GM18867 (cell line): ENCODE results near the gene SIGLEC14.

Experiments used
- ATAC-seq: cut with Tn5 transposase; IDR thresholded peaks from one replicate; pipeline ENCODE4 v1.9.1; 2021; ENCODE audit warnings: mild to moderate bottlenecking, moderate library complexity; ENCODE audit not compliant: unreplicated experiment

SIGLEC14 gene

DNA sequence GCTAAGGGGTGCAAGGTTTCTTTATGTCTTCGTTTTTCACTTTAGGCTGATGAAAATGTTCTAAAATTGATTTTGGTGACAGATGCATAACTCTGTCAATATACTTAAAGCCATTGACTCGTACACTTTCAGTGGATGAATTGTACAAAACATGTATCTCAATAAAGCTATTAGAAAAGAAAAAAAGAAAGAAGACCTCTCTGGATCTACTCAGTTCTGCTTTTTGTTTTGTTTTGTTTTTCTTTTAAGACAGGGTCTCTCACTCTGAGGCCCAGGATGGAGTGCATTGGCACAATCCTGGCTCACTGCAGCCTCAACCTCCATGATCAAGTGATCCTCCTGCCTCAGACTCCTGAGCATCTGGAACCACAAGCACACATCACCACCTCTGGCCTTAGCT is 19.9 kb downstream of the SIGLEC14 start:
- ATAC-seq, result no peak

DNA sequence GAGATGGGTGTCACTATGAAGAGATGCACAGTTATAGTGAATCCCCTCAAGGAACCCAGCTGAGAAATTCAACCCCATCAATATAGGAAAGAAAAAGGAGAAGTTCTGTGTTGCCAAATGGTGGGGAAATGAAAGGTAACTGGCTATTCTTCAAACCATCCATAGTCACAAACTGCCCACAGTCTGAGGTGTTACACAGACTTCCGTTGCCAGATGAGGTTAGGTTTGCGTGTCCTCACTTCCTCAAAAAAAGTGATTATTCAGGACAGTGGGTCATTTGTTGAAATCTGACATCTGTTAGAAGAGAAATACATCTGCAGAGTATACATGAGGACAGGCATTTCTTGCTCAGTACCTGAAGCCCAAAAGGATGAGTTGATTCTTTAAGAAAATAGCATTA is 25.4 kb downstream of the SIGLEC14 start:
- ATAC-seq, result peak; percentile 74

DNA sequence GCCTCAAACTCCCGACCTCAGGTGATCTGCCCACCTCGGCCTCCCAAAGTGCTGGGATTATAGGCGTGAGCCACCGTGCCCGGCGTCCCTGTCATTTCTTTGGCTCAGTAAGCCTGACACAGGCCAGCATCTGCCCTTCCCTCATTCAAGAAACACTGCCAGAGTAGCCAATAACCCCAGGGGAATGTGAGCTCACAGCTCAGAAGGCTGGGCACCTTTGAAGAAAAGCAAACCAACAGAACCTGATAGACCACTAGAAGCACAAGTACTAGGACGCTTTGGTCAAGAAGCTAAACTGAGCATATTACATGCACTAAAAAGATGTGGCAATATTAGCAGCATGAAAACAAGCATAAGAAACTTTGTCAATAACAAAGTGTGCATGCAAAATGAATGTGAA is 30.6 kb downstream of the SIGLEC14 start:
- no peak for ATAC-seq

DNA sequence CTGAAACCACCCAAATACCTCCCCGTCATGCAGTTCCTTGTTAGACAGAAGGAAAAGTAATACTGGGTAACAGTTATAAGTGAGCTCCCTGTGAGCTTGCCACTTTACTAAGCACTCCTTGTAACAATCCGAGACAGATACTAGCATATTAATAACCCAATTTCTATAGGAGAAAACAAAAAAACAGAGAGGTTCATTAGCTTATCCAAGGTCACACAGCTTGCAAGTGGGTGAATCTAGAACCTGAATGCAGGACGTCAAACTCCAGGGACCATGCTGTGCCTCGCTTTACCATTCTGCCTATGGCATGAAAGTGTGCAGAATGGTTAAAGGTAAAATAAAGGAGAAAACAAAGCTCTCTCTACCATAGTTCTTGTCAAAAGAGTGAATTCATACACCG is 31.8 kb downstream of the SIGLEC14 start:
- ATAC-seq, result no peak

DNA sequence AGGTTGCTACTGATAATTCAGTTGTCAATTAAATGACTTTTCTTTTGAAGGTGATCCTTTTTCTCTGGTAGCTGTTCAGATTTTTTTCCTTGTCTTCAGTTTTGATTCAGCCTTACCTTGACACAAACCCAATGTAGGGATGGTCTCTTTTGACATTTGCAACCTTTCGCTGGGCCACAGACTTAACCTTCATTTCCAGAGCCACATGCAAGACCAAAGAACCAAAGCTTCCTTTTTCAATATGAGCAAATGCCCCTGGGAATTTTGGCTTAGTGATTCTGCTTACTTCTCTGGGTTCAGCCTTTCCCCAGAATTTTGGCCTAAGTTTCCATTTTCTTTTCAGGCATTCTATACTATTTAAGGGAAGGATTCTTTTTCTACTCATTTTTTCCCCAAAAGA is 36.0 kb downstream of the SIGLEC14 start:
- ATAC-seq, result no peak

DNA sequence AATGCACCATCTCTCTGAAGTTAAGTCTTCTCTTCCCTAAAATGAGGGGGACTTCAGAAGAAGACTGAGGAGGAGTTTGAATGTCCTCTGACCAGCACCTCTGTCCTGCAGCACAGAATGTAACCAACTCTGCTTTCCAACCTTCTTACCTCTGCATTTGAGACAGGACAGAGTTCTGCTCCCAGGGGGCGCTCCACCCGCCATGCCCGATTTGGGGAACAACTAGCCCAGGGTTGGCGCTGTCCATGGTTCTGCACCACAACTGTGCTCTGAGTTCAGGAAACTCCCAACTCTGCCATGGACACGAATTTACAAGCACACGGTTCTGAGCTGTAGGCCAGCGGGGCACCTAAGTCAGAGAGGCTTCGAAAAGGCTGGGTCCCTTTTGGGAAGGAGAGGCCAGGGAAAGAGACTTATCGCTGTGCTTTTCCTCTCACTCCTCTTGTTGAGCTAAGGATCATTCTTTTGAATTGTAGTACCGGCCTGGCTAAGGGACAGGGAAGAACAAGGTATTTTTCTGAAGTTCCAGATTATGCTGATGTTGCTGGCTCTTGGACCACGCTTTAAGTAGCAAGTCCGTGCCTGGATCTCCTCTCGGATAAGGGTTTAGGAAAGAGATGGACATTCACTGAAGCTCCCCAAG is 38.6 kb downstream of the SIGLEC14 start:
- no peak for ATAC-seq

DNA sequence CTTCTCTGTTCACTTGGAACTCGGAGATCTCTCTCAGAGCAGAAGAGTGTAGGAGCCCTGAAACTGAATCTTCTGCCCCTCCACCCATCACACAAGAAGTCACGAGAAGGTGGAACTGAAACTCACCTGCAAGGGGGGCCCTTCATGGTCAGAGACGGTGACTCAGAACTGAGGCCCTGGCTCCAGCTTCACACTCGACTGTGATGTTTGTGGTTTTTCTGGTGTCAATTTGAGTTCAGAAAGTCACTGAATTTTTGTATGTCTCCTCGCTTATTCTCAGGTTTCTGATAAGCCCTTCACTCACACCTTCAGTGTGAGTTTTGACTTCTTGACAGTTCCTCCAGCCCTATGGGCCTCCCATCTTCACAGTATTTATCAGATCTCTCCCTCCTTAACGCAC is 39.5 kb downstream of the SIGLEC14 start:
- peak; percentile 93 for ATAC-seq

DNA sequence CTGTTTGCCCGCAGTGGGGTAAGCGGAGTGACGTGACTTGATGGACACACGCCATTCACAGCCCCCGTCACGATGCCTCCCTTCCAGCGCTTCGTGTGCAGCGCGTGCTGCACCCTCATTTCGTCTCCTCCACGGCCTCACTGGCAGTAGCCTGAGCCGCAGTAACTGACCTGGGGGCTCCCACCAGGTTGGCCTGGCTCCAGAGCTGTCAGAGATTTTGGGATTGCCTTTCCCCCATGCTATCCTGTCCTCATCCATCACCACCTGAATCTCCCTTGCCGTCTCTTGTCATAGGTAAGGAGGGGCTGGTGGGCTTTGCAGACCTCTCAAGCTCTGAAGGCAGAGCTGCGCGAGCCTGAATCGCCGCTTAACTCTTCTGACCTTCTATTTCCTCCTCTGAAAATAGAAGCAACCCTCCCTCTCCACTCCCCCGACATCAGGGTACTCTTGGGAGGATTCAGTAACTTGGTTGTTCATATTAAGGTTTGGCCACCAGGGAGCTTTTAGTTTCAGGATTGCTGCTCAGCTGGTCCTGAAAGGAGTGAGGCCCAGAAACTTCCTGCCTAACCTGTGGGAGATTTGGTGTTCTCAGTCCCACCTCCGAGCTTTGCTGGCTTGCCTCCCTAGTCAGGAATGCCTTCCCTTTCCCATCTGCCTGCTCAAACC is 44.3 kb downstream of the SIGLEC14 start:
- ATAC-seq, result no peak

DNA sequence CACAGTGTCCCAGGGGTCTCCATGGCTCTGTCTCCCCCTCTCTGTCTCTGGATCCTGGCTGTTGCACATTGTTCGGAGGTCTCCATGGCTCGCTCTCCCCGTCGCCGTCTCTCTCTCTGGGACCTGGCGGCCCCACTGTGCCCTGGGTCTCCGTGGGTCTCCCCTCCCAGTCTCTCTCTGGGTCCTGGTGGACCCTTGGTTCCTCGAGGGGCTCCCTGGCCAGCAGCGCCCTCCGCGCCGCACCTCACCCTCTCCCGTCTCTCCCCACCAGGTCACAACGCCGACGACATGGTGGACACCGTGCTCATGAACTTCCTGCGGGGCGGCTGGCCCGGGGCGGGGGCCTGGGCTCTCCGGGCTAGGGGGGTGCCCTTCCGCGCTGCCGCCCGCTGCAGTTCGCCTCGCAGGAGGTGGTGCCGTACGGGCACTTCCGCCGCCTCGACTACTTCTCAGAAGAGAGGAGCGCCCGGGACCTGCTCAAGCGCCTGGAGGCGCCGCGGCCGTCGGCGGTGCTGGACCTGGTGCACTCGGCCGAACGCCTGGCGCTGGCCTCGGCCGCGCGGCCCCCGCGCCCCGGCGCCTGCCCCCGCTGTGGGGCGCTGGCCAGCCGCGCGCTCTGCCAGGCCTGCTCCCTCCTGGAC is 45.6 kb downstream of the SIGLEC14 start:
- ATAC-seq, result no peak

DNA sequence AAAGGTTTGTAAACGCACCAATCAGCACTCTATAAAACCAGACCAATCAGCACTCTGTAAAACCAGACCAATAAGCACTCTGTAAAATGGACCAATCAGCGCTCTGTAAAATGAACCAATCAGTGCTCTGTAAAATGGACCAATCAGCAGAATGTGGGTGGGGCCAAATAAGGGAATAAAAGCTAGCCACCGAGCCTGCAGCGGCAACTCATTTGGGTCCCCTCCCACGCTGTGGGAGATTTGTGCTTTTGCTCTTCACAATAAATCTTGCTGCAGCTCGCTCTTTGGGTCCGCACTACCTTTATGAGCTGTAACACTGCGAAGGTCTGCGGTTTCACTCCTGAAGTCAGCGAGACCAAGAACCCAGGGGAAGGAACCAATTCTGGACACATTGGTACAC is 47.5 kb downstream of the SIGLEC14 start:
- ATAC-seq, result no peak

DNA sequence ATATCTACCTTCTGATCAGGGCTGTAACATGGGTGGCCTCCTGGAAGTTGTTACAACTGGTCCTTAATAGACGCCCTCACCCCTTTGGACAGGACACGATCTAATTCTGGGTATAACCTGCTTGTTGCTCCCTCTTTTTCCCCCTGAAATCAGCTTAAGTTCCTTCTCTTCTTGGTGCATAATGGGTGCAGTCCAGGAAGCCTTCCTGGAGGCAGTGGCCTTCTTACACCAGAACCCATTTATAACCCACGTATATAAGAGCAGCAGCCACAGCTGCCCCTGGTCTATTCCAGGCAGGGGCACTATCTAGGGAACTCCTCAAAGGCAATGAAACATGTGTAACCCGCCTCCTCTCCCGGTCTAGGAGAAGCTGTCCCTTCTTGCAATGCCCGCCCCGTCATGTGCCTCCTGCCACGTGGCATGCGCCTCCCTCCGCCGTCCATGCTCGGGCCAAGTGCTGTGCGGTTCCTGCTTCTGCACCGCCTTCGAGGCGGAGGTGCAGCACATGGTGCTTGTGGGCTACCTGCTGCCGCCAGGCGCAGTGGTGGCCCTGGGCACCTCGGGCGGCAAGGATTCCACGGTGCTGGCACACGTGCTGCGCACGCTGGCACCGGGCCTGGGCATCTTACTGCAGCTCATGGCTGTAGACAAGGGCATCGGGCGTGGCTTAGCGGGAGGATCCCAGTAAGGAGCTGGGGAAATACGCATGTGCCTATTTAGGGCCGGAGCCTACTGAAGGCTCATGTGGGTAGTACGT is 48.3 kb downstream of the SIGLEC14 start:
- ATAC-seq, result no peak

DNA sequence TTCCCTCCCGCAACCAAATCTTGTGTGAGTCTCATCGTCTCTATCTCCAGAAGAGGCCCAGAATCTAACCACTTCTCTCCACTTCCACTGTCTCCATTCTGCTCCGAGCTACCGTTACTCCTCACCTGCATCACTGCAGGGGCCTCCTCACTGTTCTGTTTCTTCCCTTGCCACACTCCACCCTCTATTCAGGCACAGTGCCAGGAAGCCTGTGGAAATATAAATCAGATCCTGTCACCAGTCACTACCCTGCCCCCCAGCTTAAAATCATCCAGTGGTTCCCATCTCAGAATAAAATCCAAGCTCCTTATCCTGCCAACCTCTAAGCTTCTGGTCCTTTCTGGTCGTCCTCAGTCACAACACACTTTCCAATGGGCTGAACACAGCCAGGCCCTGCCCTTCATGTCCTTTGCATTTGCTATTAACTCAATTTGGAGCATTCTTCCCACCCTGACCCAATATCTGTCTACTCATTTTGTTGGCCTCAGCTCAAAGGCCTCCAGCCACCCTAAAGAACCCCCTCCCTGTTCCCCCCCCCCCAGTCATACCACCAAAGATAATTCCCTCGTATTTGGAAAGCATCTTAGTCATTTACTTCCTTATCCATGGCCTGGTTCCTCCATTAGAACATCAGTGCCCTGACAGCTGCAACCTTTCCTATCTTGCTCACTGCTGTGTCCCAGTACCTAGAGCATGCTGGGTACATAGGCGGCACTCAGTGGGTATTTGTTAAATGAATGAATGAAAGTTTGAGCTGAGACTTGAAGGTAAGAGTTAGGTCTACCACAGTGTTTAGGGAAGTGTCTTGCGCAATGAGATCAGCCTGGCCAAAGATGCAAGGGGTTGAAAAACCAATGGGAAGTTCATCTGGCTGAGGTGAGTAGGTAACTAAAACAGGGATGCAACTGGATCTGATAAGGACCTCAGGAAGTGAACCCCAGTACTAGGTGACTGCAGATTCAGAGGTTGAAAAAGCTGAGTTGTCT is 51.1 kb downstream of the SIGLEC14 start:
- no peak for ATAC-seq

DNA sequence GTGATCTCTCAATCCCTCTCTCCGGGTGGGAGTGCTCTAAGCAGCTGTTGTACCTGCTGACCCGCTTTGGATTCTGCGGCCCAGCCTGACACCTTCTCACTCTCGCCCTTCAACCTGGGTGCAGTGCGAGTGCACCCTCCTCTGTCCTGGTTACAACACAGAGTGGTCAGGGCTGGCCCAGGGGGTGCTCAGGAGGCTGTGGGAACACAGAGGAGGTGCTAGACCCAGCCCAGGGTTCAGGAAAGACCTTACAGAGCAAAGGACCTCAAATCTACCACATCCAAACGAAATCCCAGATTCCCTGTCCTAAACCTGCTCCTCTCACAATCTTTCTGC is 51.9 kb downstream of the SIGLEC14 start:
- ATAC-seq, result no peak

DNA sequence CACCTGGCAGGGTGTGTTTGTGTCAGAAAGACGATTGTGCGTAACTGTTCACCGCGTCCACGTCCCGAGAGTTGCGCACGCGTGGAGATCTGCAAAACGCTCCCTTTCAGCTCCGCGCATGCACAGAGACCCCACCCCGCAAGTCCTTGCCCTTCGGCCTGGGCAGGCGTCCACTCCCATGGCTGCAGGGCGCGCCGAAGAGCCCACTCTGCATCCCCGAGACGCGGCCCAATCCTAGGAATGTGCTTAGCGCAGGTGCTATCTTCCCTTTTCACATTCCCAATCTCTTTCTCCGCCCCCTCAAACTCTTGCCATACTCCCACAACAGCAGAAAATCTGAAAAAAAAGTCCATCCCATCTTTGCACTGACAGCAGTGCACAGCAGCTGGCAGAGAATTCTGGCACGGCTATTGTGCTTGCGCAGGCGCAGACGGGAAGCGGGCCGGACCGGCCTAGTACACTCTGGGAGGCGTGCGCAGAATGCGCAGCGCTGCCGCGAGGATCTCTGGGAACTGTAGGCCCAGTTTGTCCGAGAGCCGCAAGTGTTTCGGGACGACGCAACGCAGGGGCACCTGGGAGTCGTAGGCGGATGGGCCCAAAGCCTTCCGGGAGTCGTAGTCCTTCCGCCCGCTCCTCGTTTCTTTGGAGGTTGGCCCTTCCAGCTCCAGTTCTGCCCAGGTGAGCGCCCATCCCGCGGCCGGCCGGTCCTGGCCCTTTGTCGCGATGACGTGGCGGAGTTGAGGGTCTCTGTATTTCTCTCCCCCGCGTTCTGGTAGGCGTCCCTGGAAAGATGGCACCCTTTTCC is 52.5 kb downstream of the SIGLEC14 start:
- peak; percentile 96 for ATAC-seq

DNA sequence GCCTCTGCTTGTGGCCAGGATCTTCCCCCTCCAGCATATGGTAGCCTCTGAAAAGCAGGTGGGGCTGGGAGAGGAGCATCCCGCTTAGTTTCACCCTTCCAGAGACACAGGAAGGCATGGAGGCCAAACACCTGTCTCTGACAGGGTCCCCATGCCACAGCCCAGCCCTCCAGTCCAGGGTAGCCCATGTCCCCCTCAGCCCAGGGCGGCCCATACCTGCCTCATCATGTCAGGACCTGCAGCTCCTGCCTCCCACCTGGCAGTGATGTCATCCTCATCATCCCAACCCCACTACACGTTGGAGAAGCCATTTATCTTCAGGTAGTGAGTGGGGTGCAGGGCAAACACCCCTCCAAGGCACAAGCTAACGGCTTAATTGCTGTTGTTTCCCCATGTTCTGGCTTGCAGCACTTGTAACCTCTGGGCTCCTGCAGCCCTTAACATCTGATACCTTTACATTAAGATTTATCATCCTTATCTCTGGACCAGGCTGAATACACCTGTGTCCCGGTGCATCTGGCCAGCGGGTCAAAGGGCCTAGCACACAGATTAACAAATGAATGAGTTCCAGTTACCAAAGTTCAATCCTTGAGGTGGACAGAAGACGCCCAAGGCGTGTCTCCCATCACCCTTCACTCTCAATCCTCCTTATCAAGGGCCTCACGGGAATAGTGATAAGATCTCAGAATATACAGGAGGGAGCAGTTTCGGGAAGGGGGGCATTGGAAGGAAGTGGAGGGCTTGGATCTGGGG is 53.3 kb downstream of the SIGLEC14 start:
- no peak for ATAC-seq
